K562 (cell line): ENCODE measurements around the gene PSMC3IP. TPM values are rescaled to one million over a fixed set of nuclear protein-coding genes. Genes with fewer than 3 reads are reported as not detected.
A peak's percentile ranks its signal among the peaks of the same experiment; 100 is the strongest.

Experiments
- ATF7 ChIP-seq: fragments of 450-650 bp; IDR thresholded peaks from 2 replicates; pipeline ENCODE4 v1.7.1; 2014; ENCODE audit warnings: mild to moderate bottlenecking, moderate library complexity
- CBX2 ChIP-seq: fragments of 200-600 bp; sonication (generic); IDR thresholded peaks from one replicate; pipeline ENCODE4 v1.6.1; 2012; ENCODE audit warnings: mild to moderate bottlenecking, low read length, inconsistent platforms; ENCODE audit not compliant: insufficient read depth, poor library complexity, severe bottlenecking
- CTBP1 ChIP-seq: fragments of 450-650 bp; IDR thresholded peaks from 2 replicates; pipeline ENCODE4 v1.6.1; 2016; ENCODE audit warnings: borderline replicate concordance
- ESRRA ChIP-seq: fragments of 450-650 bp; IDR thresholded peaks from 2 replicates; pipeline ENCODE4 v1.6.1; 2014; ENCODE audit warnings: low read depth, mild to moderate bottlenecking, moderate library complexity, borderline replicate concordance
- ETV6 ChIP-seq, 3 experiments: fragments of 150-350 bp in 1 of 3; sonication (generic) in 1 of 3; formaldehyde crosslinking in 1 of 3; IDR thresholded peaks; 2 replicates each; pipeline versions ENCODE4 v1.6.1 to v1.8.0; 2014 to 2022; ENCODE audit warnings: borderline replicate concordance in 2 of 3, low read depth in 2 of 3, antibody characterized with exemption in 1 of 3, low read length in 1 of 3, mild to moderate bottlenecking in 1 of 3, missing genetic modification reagents in 1 of 3
- GABPB2 ChIP-seq: fragments of 250-450 bp; sonication (Bioruptor Pico); conservative IDR thresholded peaks from 2 replicates; pipeline ENCODE4 v1.5.1; 2021; ENCODE audit warnings: mild to moderate bottlenecking
- HMBOX1 ChIP-seq: sonication (generic); IDR thresholded peaks from 2 replicates; pipeline ENCODE4 v1.6.1; 2016
- MAX ChIP-seq: sonication (generic); formaldehyde crosslinking; IDR thresholded peaks from 2 replicates; pipeline ENCODE4 v1.9.0; 2022; ENCODE audit warnings: mild to moderate bottlenecking, missing genetic modification reagents
- NBN ChIP-seq: fragments of 450-650 bp; IDR thresholded peaks from 2 replicates; pipeline ENCODE4 v1.6.1; 2016; ENCODE audit warnings: low read depth, mild to moderate bottlenecking
- SIRT6 ChIP-seq: IDR thresholded peaks from one replicate; pipeline ENCODE4 v1.6.1; 2012; ENCODE audit warnings: low read depth, mild to moderate bottlenecking, control low read depth, inconsistent platforms, low read length, moderate library complexity
- SMC3 ChIP-seq: conservative IDR thresholded peaks from 2 replicates; pipeline ENCODE4 v1.6.1; 2011; ENCODE audit warnings: low read depth, low read length, improper control_type of control experiment; ENCODE audit not compliant: insufficient read depth
- TCF15 ChIP-seq: fragments of 250-450 bp; sonication (Bioruptor Pico); IDR thresholded peaks from 2 replicates; pipeline ENCODE4 v1.8.0; 2022; ENCODE audit warnings: moderate library complexity, mild to moderate bottlenecking, inconsistent platforms
- UBTF ChIP-seq, 2 experiments: IDR thresholded peaks; 2 replicates each; pipeline ENCODE4 v1.6.1; 2012; ENCODE audit warnings: improper control_type of control experiment in 2 of 2, low read depth in 2 of 2, low read length in 2 of 2, borderline replicate concordance in 1 of 2
- ZKSCAN3 ChIP-seq: fragments of 250-450 bp; sonication (Bioruptor Pico); IDR thresholded peaks from 2 replicates; pipeline ENCODE4 v1.4.0; 2020
- ZNF280B ChIP-seq: fragments of 250-450 bp; sonication (Bioruptor Pico); IDR thresholded peaks from 2 replicates; pipeline ENCODE4 v1.5.1; 2021; ENCODE audit warnings: mild to moderate bottlenecking
- ZNF347 ChIP-seq: fragments of 450-650 bp; formaldehyde crosslinking; IDR thresholded peaks from 2 replicates; pipeline ENCODE4 v1.4.0; 2020; ENCODE audit warnings: low read depth, mild to moderate bottlenecking, moderate library complexity
- ZNF395 ChIP-seq: fragments of 200-800 bp; sonication (Bioruptor generic); IDR thresholded peaks from 2 replicates; pipeline ENCODE4 v1.6.1; 2017; ENCODE audit warnings: missing genetic modification characterization, missing compliant biosample characterization
- ZNF511 ChIP-seq: sonication (generic); formaldehyde crosslinking; IDR thresholded peaks from 2 replicates; pipeline ENCODE4 v1.8.0; 2022; ENCODE audit warnings: mild to moderate bottlenecking, missing genetic modification reagents
- polyA plus RNA-seq, 8 experiments: library from polyadenylated mRNA; depleted of rRNA in 4 of 8; stranded (reverse) in 5 of 8; unstranded in 3 of 8; fragments of >200 nt; fragmentation: Nextera tagmentation in 2 of 8; fragmentation: Illumina TruSeq in 1 of 8; extraction: Ambion mirVana in 2 of 8; extraction: Trizol in 1 of 8; gene quantifications; 2 replicates each; pipeline versions ENCODE4 v1.2.1 to v1.2.3, GENCODE V29; 2011 to 2014; ENCODE audit warnings: inconsistent platforms in 1 of 8, missing spikeins in 1 of 8
- total RNA-seq, 7 experiments: library from RNA; depleted of rRNA in 6 of 7; stranded (reverse); fragments of >200 nt in 6 of 7; fragmentation: Illumina TruSeq in 2 of 7; extraction: Trizol in 2 of 7; gene quantifications; 2 replicates each; pipeline versions ENCODE4 v1.2.1 to v1.2.3, GENCODE V29; 2011 to 2021; ENCODE audit warnings: low replicate concordance in 1 of 7

The PSMC3IP gene
- total and polyA plus RNA-seq, 9 of the 15 experiments (the other 6 are each of a cell fraction or from before 2014, with no cell fraction given): 13.8 to 65.6 (median 32.8) TPM

- TF ChIP-seq NBN: peak; percentile 69; the same call in 1 of the 2 replicates
- peak; percentile 64 for TF ChIP-seq CTBP1
- peak; percentile 73; the same call in 1 of the 2 replicates for TF ChIP-seq ZNF395
- 0 out of 4 replicates have a peak, but pooled peaks of 1 of the 2 experiments have one; percentile 38 for TF ChIP-seq UBTF (IDR thresholded peaks at IDR 0.05; ENCODE audit: borderline replicate concordance in 1 of 2, low read depth in 2 of 2, low read length in 2 of 2)
- 0 out of 2 replicates have a peak, but pooled peaks have one; percentile 17 for TF ChIP-seq SMC3
- TF ChIP-seq HMBOX1: peak; percentile 57; the same call in 1 of the 2 replicates
- TF ChIP-seq ESRRA: no peak; the same call in 1 of the 2 replicates
- no peak for TF ChIP-seq ETV6 (IDR thresholded peaks at IDR 0.05; ENCODE audit: borderline replicate concordance in 1 of 2, low read depth in 2 of 2, low read length in 1 of 2)
- TF ChIP-seq ETV6 (CRISPR knock-in tag; IDR thresholded peaks at IDR 0.05; ENCODE audit: borderline replicate concordance): no peak
- no peak for TF ChIP-seq ZKSCAN3
- no peak for TF ChIP-seq ZNF511 (CRISPR knock-in tag)
- no peak for TF ChIP-seq ZNF347 (CRISPR knock-in tag)
- TF ChIP-seq SIRT6: no peak
- TF ChIP-seq TCF15 (CRISPR knock-in tag): no peak
- no peak for TF ChIP-seq ZNF280B
- TF ChIP-seq ATF7: peak; percentile 31; the same call in 1 of the 2 replicates
- TF ChIP-seq CBX2: no peak
- TF ChIP-seq MAX: no peak
- no peak for TF ChIP-seq GABPB2 (CRISPR knock-in tag)
These were observed 41.1 kb upstream of the PSMC3IP start (continued) for GRCh38 chr17:42618442-42619150.
